Erythroblast (primary cell): ENCODE measurements around the gene CTNS.

ENCODE experiments used
- GATA1 ChIP-seq: IDR thresholded peaks from 2 replicates; pipeline ENCODE4 v1.6.1; 2011; ENCODE audit warnings: low read depth, mild to moderate bottlenecking, control low read depth, low read length, moderate library complexity
- POLR2A ChIP-seq: IDR thresholded peaks from 2 replicates; pipeline ENCODE4 v1.6.1; 2011; ENCODE audit warnings: mild to moderate bottlenecking, low read length

GRCh38 chr17:3660311-3660891, 23.8 kb downstream of the CTNS start:
- no peak for TF ChIP-seq POLR2A
- TF ChIP-seq GATA1 = no peak
